ENCODE results near the gene DDX17. TPM values are rescaled to one million over a fixed set of nuclear protein-coding genes. Genes with fewer than 3 reads are reported as not detected.

DDX17 gene
- total and polyA plus RNA-seq, 9 of the 15 experiments (the other 6 are each of a cell fraction or from before 2014, with no cell fraction given), result 17.6 to 421 (median 189) TPM

- TF ChIP-seq ZNF740 (CRISPR knock-in tag; IDR thresholded peaks at IDR 0.05), result peak; percentile 7; the same call in 1 of the 2 replicates
- TF ChIP-seq ZNF740 (tag; IDR thresholded peaks at IDR 0.05), result no peak; a peak in 1 of 4 replicates
- no peak for TF ChIP-seq PRPF4 (IDR thresholded peaks at IDR 0.05; ENCODE audit: insufficient read depth, low read depth, low read length, poor library complexity, severe bottlenecking)
- TF ChIP-seq SAFB2 (IDR thresholded peaks at IDR 0.05; ENCODE audit: borderline replicate concordance, low read depth, low read length, severe bottlenecking), result no peak
- TF ChIP-seq FIP1L1 (IDR thresholded peaks at IDR 0.05; ENCODE audit: low read depth, low read length, poor library complexity, severe bottlenecking), result no peak
- TF ChIP-seq, protein P1, sequence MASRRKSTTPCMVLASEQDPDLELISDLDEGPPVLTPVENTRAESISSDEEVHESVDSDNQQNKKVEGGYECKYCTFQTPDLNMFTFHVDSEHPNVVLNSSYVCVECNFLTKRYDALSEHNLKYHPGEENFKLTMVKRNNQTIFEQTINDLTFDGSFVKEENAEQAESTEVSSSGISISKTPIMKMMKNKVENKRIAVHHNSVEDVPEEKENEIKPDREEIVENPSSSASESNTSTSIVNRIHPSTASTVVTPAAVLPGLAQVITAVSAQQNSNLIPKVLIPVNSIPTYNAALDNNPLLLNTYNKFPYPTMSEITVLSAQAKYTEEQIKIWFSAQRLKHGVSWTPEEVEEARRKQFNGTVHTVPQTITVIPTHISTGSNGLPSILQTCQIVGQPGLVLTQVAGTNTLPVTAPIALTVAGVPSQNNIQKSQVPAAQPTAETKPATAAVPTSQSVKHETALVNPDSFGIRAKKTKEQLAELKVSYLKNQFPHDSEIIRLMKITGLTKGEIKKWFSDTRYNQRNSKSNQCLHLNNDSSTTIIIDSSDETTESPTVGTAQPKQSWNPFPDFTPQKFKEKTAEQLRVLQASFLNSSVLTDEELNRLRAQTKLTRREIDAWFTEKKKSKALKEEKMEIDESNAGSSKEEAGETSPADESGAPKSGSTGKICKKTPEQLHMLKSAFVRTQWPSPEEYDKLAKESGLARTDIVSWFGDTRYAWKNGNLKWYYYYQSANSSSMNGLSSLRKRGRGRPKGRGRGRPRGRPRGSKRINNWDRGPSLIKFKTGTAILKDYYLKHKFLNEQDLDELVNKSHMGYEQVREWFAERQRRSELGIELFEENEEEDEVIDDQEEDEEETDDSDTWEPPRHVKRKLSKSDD (conservative IDR thresholded peaks at IDR 0.05; ENCODE audit: low read length), result 0 out of 2 replicates have a peak, but pooled peaks have one; percentile 38
- TF ChIP-seq CCAR2 (IDR thresholded peaks at IDR 0.05; ENCODE audit: low read depth, low read length), result no peak
- TF ChIP-seq, protein P2, sequence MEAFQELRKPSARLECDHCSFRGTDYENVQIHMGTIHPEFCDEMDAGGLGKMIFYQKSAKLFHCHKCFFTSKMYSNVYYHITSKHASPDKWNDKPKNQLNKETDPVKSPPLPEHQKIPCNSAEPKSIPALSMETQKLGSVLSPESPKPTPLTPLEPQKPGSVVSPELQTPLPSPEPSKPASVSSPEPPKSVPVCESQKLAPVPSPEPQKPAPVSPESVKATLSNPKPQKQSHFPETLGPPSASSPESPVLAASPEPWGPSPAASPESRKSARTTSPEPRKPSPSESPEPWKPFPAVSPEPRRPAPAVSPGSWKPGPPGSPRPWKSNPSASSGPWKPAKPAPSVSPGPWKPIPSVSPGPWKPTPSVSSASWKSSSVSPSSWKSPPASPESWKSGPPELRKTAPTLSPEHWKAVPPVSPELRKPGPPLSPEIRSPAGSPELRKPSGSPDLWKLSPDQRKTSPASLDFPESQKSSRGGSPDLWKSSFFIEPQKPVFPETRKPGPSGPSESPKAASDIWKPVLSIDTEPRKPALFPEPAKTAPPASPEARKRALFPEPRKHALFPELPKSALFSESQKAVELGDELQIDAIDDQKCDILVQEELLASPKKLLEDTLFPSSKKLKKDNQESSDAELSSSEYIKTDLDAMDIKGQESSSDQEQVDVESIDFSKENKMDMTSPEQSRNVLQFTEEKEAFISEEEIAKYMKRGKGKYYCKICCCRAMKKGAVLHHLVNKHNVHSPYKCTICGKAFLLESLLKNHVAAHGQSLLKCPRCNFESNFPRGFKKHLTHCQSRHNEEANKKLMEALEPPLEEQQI (IDR thresholded peaks at IDR 0.05), result no peak
- TF ChIP-seq ATF7 (IDR thresholded peaks at IDR 0.05), result peak; percentile 68; the same call in 1 of the 2 replicates
- TF ChIP-seq, protein P3, sequence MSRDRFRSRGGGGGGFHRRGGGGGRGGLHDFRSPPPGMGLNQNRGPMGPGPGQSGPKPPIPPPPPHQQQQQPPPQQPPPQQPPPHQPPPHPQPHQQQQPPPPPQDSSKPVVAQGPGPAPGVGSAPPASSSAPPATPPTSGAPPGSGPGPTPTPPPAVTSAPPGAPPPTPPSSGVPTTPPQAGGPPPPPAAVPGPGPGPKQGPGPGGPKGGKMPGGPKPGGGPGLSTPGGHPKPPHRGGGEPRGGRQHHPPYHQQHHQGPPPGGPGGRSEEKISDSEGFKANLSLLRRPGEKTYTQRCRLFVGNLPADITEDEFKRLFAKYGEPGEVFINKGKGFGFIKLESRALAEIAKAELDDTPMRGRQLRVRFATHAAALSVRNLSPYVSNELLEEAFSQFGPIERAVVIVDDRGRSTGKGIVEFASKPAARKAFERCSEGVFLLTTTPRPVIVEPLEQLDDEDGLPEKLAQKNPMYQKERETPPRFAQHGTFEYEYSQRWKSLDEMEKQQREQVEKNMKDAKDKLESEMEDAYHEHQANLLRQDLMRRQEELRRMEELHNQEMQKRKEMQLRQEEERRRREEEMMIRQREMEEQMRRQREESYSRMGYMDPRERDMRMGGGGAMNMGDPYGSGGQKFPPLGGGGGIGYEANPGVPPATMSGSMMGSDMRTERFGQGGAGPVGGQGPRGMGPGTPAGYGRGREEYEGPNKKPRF (IDR thresholded peaks at IDR 0.05; ENCODE audit: low read depth, low read length), result peak; percentile 98
- TF ChIP-seq, protein P4, sequence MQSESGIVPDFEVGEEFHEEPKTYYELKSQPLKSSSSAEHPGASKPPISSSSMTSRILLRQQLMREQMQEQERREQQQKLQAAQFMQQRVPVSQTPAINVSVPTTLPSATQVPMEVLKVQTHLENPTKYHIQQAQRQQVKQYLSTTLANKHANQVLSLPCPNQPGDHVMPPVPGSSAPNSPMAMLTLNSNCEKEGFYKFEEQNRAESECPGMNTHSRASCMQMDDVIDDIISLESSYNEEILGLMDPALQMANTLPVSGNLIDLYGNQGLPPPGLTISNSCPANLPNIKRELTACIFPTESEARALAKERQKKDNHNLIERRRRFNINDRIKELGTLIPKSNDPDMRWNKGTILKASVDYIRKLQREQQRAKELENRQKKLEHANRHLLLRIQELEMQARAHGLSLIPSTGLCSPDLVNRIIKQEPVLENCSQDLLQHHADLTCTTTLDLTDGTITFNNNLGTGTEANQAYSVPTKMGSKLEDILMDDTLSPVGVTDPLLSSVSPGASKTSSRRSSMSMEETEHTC (IDR thresholded peaks at IDR 0.05), result no peak
- TF ChIP-seq, protein P5, sequence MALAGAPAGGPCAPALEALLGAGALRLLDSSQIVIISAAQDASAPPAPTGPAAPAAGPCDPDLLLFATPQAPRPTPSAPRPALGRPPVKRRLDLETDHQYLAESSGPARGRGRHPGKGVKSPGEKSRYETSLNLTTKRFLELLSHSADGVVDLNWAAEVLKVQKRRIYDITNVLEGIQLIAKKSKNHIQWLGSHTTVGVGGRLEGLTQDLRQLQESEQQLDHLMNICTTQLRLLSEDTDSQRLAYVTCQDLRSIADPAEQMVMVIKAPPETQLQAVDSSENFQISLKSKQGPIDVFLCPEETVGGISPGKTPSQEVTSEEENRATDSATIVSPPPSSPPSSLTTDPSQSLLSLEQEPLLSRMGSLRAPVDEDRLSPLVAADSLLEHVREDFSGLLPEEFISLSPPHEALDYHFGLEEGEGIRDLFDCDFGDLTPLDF (CRISPR knock-in tag; IDR thresholded peaks at IDR 0.05), result no peak
- no peak for TF ChIP-seq NCOA1 (IDR thresholded peaks at IDR 0.05; ENCODE audit: low read depth)
- TF ChIP-seq DIDO1 (tag; IDR thresholded peaks at IDR 0.05; ENCODE audit: low read depth), result no peak
Observed at GRCh38 chr22:38506118-38506962, at the start of gene DDX17 (continued).
